Endothelial cell of umbilical vein (primary cell): ENCODE data around the gene CFAP100. TPM values are rescaled to one million over a fixed set of nuclear protein-coding genes. Genes with fewer than 3 reads are reported as not detected.

Experiments
- BruUV-seq: library from RNA; stranded (reverse); fragments of 400-500 nt; replicated peaks from 2 replicates; lab custom pipeline; 2021; lab: Mats Ljungman, UMichigan
- CTCF ChIA-PET: fragments of 300-600, 350-600 bp; sonication (Branson Sonifier 250); formaldehyde crosslinking; loops from one replicate; lab custom pipeline; 2021; ENCODE audit warnings: antibody characterized with exemption, inconsistent platforms; lab: Charles Lee
- POLR2A ChIA-PET: fragments of 300-600, 350-600 bp; sonication (Branson Sonifier 250); formaldehyde crosslinking; loops from one replicate; lab custom pipeline; 2021; ENCODE audit warnings: antibody characterized with exemption, inconsistent platforms; lab: Charles Lee
- DNase-seq: peaks from one replicate; pipeline ENCODE4 v3.0.0-alpha.2; 2011; ENCODE audit warnings: low read depth, low spot score
- FAIRE-seq: peaks from 2 replicates; lab custom pipeline; 2011; peaks lifted over from hg19 to GRCh38; lab: Jason Lieb, UNC
- H2AFZ ChIP-seq: 2 replicates; pipeline ENCODE4 v1.6.0; 2012; ENCODE audit warnings: low read depth, low read length, control low read depth, inconsistent platforms
- H3K27ac ChIP-seq: 2 replicates; pipeline ENCODE4 v1.5.1; 2011; ENCODE audit warnings: low read depth, mild to moderate bottlenecking, control low read depth, low read length, moderate library complexity; ENCODE audit not compliant: insufficient read depth
- H3K27me3 ChIP-seq, 2 experiments: 2 replicates each; pipeline versions ENCODE4 v1.6.0 to v1.6.1; 2011; ENCODE audit warnings: low read length in 2 of 2, mixed read lengths in 1 of 2; ENCODE audit not compliant: control insufficient read depth in 2 of 2, insufficient read depth in 2 of 2
- H3K36me3 ChIP-seq, 2 experiments: 2 replicates in 1 of 2; 3 replicates in 1 of 2; pipeline ENCODE4 v1.5.1; 2011; ENCODE audit warnings: low read length in 2 of 2, mild to moderate bottlenecking in 1 of 2, moderate library complexity in 1 of 2; ENCODE audit not compliant: control insufficient read depth in 2 of 2, insufficient read depth in 2 of 2; ENCODE audit errors: extremely low read depth in 1 of 2
- H3K4me1 ChIP-seq: 3 replicates; pipeline ENCODE4 v1.5.1; 2011; ENCODE audit warnings: mild to moderate bottlenecking, low read length; ENCODE audit not compliant: control insufficient read depth, insufficient read depth; ENCODE audit errors: extremely low read depth
- H3K4me2 ChIP-seq: 2 replicates; pipeline ENCODE4 v1.6.1; 2011; ENCODE audit warnings: low read length, control low read depth, mixed read lengths; ENCODE audit not compliant: insufficient read depth
- H3K4me3 ChIP-seq, 3 experiments: fragments of 200-600 bp in 1 of 3; sonication (generic), shearing (Covaris generic) in 1 of 3; replicated peaks in 1 of 3; 2 replicates each; pipeline ENCODE4 v1.5.1; 2011 to 2016; ENCODE audit warnings: control low read depth in 3 of 3, low read length in 3 of 3, mild to moderate bottlenecking in 2 of 3, inconsistent platforms in 1 of 3, low read depth in 1 of 3, moderate library complexity in 1 of 3; ENCODE audit not compliant: insufficient read depth in 1 of 3
- H3K79me2 ChIP-seq: 2 replicates; pipeline ENCODE4 v1.6.0; 2012; ENCODE audit warnings: low read length, inconsistent platforms; ENCODE audit not compliant: control insufficient read depth, insufficient read depth
- H3K9ac ChIP-seq: replicated peaks from 2 replicates; pipeline ENCODE3; 2011; ENCODE audit warnings: low read length, control low read depth; ENCODE audit not compliant: insufficient read depth; ENCODE audit errors: extremely low read depth
- H3K9me1 ChIP-seq: replicated peaks from 3 replicates; pipeline ENCODE4 v1.6.0; 2011; ENCODE audit warnings: mild to moderate bottlenecking, low read length; ENCODE audit not compliant: control insufficient read depth, insufficient read depth; ENCODE audit errors: extremely low read depth
- H3K9me3 ChIP-seq: replicated peaks from 2 replicates; pipeline ENCODE4 v1.5.1; 2012; ENCODE audit warnings: low read length, inconsistent platforms; ENCODE audit not compliant: control insufficient read depth, insufficient read depth
- H4K20me1 ChIP-seq: replicated peaks from 2 replicates; pipeline ENCODE3; 2011; ENCODE audit warnings: mild to moderate bottlenecking, low read length; ENCODE audit not compliant: control insufficient read depth, insufficient read depth; ENCODE audit errors: extremely low read depth
- EZH2 ChIP-seq: IDR thresholded peaks from 2 replicates; pipeline ENCODE4 v1.6.1; 2012; ENCODE audit warnings: borderline replicate concordance, low read depth, mild to moderate bottlenecking, moderate library complexity, low read length, inconsistent platforms; ENCODE audit not compliant: severe bottlenecking
- FOS ChIP-seq: IDR thresholded peaks from 2 replicates; pipeline ENCODE4 v1.6.1; 2011; ENCODE audit warnings: mild to moderate bottlenecking, low read length, moderate library complexity, borderline replicate concordance; ENCODE audit not compliant: insufficient read depth
- GATA2 ChIP-seq: IDR thresholded peaks from 2 replicates; pipeline ENCODE4 v1.7.0; 2011; ENCODE audit warnings: low read depth, mild to moderate bottlenecking, moderate library complexity, mixed read lengths, low read length; ENCODE audit not compliant: insufficient read length, insufficient read depth
- JUN ChIP-seq: IDR thresholded peaks from 2 replicates; pipeline ENCODE4 v1.6.1; 2011; ENCODE audit warnings: borderline replicate concordance, low read depth; ENCODE audit not compliant: insufficient read length, insufficient read depth
- MYC ChIP-seq: IDR thresholded peaks from one replicate; pipeline ENCODE4 v1.6.1; 2011; ENCODE audit warnings: mild to moderate bottlenecking, low read depth, low read length
- POLR2A ChIP-seq: IDR thresholded peaks from 2 replicates; pipeline ENCODE4 v1.6.1; 2012; ENCODE audit warnings: low read depth, mild to moderate bottlenecking, control low read depth, low read length
- POLR2AphosphoS5 ChIP-seq: IDR thresholded peaks from 2 replicates; pipeline ENCODE4 v1.6.1; 2012; ENCODE audit warnings: low read depth, mild to moderate bottlenecking, control low read depth, low read length, moderate library complexity; ENCODE audit not compliant: insufficient read depth
- dilution Hi-C: fragments of 300-500 bp; cut with MboI; formaldehyde crosslinking; loops from one replicate; pipeline ENCODE4 v1.15.0; 2019; ENCODE audit warnings: low sequenced_read_pairs; ENCODE audit not compliant: extremely low pct_ligation_motif_present
- intact Hi-C: fragments of 100-400 bp; cut with micrococcal nuclease; formaldehyde crosslinking; loops from one replicate; pipeline ENCODE4 v1.10.0; 2022
- polyA plus RNA-seq, 4 experiments: library from polyadenylated mRNA; depleted of rRNA in 3 of 4; stranded (reverse) in 3 of 4; unstranded in 1 of 4; fragments of >200 nt; gene quantifications; 2 replicates each; pipeline versions ENCODE4 v1.2.1 to v1.2.3, GENCODE V29; 2011 to 2012; ENCODE audit warnings: missing spikeins in 1 of 4
- total RNA-seq: library from RNA; stranded (reverse); gene quantifications from 2 replicates; pipeline ENCODE4 v1.2.3, GENCODE V29; 2021
- TF ChIP-seq, protein P1 (sequence below): IDR thresholded peaks from 2 replicates; pipeline ENCODE4 v1.6.1; 2011; ENCODE audit not compliant: insufficient read depth, insufficient read length
- TF ChIP-seq, protein P2 (sequence below), 2 donors: IDR thresholded peaks; 1 replicate in 1 of 2; 2 replicates in 1 of 2; pipeline ENCODE4 v1.5.1; 2011; ENCODE audit warnings: low read length in 2 of 2, mild to moderate bottlenecking in 2 of 2, moderate library complexity in 2 of 2, control low read depth in 1 of 2, inconsistent platforms in 1 of 2, low read depth in 1 of 2; ENCODE audit not compliant: insufficient read depth in 1 of 2; ENCODE audit errors: extremely low read depth in 1 of 2

CFAP100 gene
- total and polyA plus RNA-seq, 2 donors (not counting 3 experiments of a cell fraction or from before 2014, with no cell fraction given), result not detected

DNA sequence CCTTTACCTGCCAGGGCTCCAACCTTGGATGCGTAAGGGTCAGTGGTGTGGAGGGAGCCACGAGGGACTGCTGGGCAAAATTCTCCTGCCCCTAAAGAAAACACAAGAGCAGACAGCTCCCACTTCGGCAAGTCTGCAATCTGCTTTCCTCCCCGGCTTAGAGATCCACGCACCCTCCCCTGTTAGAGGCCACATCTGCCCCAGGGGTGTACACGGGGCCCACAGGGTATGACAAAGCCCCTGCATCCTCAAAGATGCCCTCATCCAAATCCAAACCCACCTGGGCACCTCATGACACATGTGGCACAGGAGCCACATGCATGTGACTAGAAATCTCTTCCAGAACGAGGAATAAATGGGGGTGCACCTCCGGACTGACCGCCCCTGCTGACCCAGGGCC is 55.5 kb downstream of the CFAP100 start:
- no TSS peak for BruUV-seq
- ChIA-PET POLR2A (no interaction called here), CTCF (no interaction called here)
- Histone ChIP-seq H3K9ac (no peak overlapping the region), H4K20me1 (no peaks in the 10 kb centered on the region), H3K36me3 (peaks cover 2 to 19% of the 10 kb centered on the region in 2 experiments), H3K27ac (no peak overlapping the region), H3K27me3 (no peaks in the 10 kb centered on the region), H3K9me3 (no peaks in the 10 kb centered on the region), H2AFZ (no peak overlapping the region), H3K79me2 (no peaks in the 10 kb centered on the region), H3K4me1 (no peaks in the 10 kb centered on the region), H3K4me3 (no peak overlapping the region), H3K9me1 (no peaks in the 10 kb centered on the region), H3K4me2 (no peak overlapping the region)
- dilution Hi-C loops, result no loop called here
- no peak for FAIRE-seq
- intact Hi-C loops, result no loop called here
- TF ChIP-seq, protein P1, sequence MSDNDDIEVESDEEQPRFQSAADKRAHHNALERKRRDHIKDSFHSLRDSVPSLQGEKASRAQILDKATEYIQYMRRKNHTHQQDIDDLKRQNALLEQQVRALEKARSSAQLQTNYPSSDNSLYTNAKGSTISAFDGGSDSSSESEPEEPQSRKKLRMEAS, result no peak
- TF ChIP-seq, protein P2, sequence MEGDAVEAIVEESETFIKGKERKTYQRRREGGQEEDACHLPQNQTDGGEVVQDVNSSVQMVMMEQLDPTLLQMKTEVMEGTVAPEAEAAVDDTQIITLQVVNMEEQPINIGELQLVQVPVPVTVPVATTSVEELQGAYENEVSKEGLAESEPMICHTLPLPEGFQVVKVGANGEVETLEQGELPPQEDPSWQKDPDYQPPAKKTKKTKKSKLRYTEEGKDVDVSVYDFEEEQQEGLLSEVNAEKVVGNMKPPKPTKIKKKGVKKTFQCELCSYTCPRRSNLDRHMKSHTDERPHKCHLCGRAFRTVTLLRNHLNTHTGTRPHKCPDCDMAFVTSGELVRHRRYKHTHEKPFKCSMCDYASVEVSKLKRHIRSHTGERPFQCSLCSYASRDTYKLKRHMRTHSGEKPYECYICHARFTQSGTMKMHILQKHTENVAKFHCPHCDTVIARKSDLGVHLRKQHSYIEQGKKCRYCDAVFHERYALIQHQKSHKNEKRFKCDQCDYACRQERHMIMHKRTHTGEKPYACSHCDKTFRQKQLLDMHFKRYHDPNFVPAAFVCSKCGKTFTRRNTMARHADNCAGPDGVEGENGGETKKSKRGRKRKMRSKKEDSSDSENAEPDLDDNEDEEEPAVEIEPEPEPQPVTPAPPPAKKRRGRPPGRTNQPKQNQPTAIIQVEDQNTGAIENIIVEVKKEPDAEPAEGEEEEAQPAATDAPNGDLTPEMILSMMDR (IDR thresholded peaks at IDR 0.05; ENCODE audit: extremely low read depth in 1 of 2, insufficient read depth in 1 of 2, low read depth in 1 of 2, low read length in 2 of 2), result no peak
- TF ChIP-seq MYC, result no peak
- no peak for TF ChIP-seq JUN
- TF ChIP-seq EZH2, result no peak
- no peak for TF ChIP-seq FOS
- no peak for TF ChIP-seq POLR2AphosphoS5
- TF ChIP-seq GATA2, result no peak
- TF ChIP-seq POLR2A, result no peak
- DNase-seq, result no peak
